HepG2 (cell line): Measurements from ENCODE around the gene C19orf85.

Experiments used
- CREBL2 ChIP-seq: sonication (generic); formaldehyde crosslinking; IDR thresholded peaks from 2 replicates; pipeline ENCODE4 v1.8.1; 2023; ENCODE audit warnings: missing genetic modification reagents, mild to moderate bottlenecking, borderline replicate concordance
- SALL2 ChIP-seq: sonication (generic); formaldehyde crosslinking; IDR thresholded peaks from 2 replicates; pipeline ENCODE4 v1.8.1; 2023; ENCODE audit warnings: mild to moderate bottlenecking, missing genetic modification reagents, inconsistent platforms

- TF ChIP-seq SALL2 (CRISPR knock-in tag) (no peak), CREBL2 (CRISPR knock-in tag) (no peak)
Measured at GRCh38 chr19:55493645-55494171, 29.2 kb upstream of the C19orf85 start.
